GM12873 (cell line): ENCODE data around the gene TMEM169.

Experiments
- CTCF ChIP-seq: IDR thresholded peaks from 2 replicates; pipeline ENCODE4 v1.5.1; 2012; ENCODE audit warnings: low read depth, mild to moderate bottlenecking, moderate library complexity, low read length, control low read depth; ENCODE audit not compliant: insufficient read depth; ENCODE audit errors: missing control alignments

TMEM169 gene

GRCh38 chr2:216057688-216058193 is 24.0 kb upstream of the TMEM169 start:
- TF ChIP-seq CTCF: no peak

GRCh38 chr2:216059233-216059834 is 22.4 kb upstream of the TMEM169 start:
- peak; percentile 46 for TF ChIP-seq CTCF

- peak; percentile 21 for TF ChIP-seq CTCF
Observed at GRCh38 chr2:216064014-216064630, 17.6 kb upstream of the TMEM169 start.

- no peak for TF ChIP-seq CTCF
Observed at GRCh38 chr2:216064665-216065064, 17.1 kb upstream of the TMEM169 start.

GRCh38 chr2:216066230-216066629 is 15.5 kb upstream of the TMEM169 start:
- TF ChIP-seq CTCF: no peak

GRCh38 chr2:216069028-216069427 is 12.7 kb upstream of the TMEM169 start:
- no peak for TF ChIP-seq CTCF

GRCh38 chr2:216070195-216070594 is 11.5 kb upstream of the TMEM169 start:
- TF ChIP-seq CTCF: no peak
